Thyroid gland (tissue), 4 donors: Measurements from ENCODE around the gene CAPN10. TPM values are rescaled to one million over a fixed set of nuclear protein-coding genes. Genes with fewer than 3 reads are reported as not detected.

ENCODE experiments used
- DNase-seq, 2 donors: peaks; one replicate each; pipeline ENCODE4 v3.0.0-alpha.2; 2019
- H3K27ac ChIP-seq, 3 donors: fragments of 200-600 bp; sonication (generic); 1 replicate in 2 of 3; 2 replicates in 1 of 3; pipeline ENCODE4 v1.5.1; 2016 to 2019; ENCODE audit warnings: mild to moderate bottlenecking in 1 of 3, moderate library complexity in 1 of 3
- H3K27me3 ChIP-seq: fragments of 200-600 bp; sonication (generic); one replicate; pipeline ENCODE4 v1.5.1; 2019
- H3K36me3 ChIP-seq, 2 donors: fragments of 200-600 bp; sonication (generic); one replicate each; pipeline ENCODE4 v1.5.1; 2016 to 2019
- H3K4me1 ChIP-seq, 2 donors: fragments of 200-600 bp; sonication (generic); one replicate each; pipeline ENCODE4 v1.5.1; 2017 to 2019
- H3K4me3 ChIP-seq, 3 donors: fragments of 200-600 bp; sonication (generic); replicated peaks in 1 of 3; 1 replicate in 2 of 3; 2 replicates in 1 of 3; pipeline ENCODE4 v1.5.1; 2016; ENCODE audit warnings: mild to moderate bottlenecking in 1 of 3
- H3K9me3 ChIP-seq: fragments of 200-600 bp; sonication (generic); one replicate; pipeline ENCODE4 v1.5.1; 2017
- POLR2A ChIP-seq, 2 donors: fragments of 450-650 bp; IDR thresholded peaks; one replicate each; pipeline ENCODE4 v1.6.1; 2017; ENCODE audit warnings: antibody characterized with exemption in 2 of 2, mild to moderate bottlenecking in 2 of 2, moderate library complexity in 1 of 2
- WGBS, 2 donors: methylation state at CpG; one replicate each; pipeline ENCODE4 v1.1.5; 2017; 5-methylcytosine and 5-hydroxymethylcytosine counted together
- intact Hi-C: fragments of 100-400 bp; cut with DNase I; formaldehyde crosslinking; loops from one replicate; pipeline ENCODE4 v1.15.1; 2023
- total RNA-seq, 4 donors: library from RNA; depleted of rRNA; stranded (reverse); fragments of >200 nt; gene quantifications; one replicate each; pipeline ENCODE4 v1.2.3, GENCODE V29; 2016
- TF ChIP-seq, protein P1 (sequence below), 6 experiments: fragments of 200-600 bp in 3 of 6; fragments of 450-650 bp in 3 of 6; sonication (generic) in 3 of 6; IDR thresholded peaks; one replicate each; pipeline ENCODE4 v1.5.1; 2016 to 2019; ENCODE audit warnings: antibody characterized with exemption in 6 of 6, mild to moderate bottlenecking in 2 of 6, inconsistent platforms in 1 of 6, moderate library complexity in 1 of 6

Gene CAPN10
- total RNA-seq, 4 donors from 2014 or later = 19.3 to 25.3 (median 21.7) TPM

DNA sequence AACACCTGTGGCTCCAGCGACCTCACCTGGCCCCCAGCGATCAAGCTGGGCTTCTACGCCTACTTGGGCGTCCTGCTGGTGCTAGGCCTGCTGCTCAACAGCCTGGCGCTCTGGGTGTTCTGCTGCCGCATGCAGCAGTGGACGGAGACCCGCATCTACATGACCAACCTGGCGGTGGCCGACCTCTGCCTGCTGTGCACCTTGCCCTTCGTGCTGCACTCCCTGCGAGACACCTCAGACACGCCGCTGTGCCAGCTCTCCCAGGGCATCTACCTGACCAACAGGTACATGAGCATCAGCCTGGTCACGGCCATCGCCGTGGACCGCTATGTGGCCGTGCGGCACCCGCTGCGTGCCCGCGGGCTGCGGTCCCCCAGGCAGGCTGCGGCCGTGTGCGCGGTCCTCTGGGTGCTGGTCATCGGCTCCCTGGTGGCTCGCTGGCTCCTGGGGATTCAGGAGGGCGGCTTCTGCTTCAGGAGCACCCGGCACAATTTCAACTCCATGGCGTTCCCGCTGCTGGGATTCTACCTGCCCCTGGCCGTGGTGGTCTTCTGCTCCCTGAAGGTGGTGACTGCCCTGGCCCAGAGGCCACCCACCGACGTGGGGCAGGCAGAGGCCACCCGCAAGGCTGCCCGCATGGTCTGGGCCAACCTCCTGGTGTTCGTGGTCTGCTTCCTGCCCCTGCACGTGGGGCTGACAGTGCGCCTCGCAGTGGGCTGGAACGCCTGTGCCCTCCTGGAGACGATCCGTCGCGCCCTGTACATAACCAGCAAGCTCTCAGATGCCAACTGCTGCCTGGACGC is 43.6 kb downstream of the CAPN10 start:
- 95 to 99% methylated on average over 35 to 40 of the region's 50 CpGs for WGBS, 2 donors
- TF ChIP-seq, protein P1, sequence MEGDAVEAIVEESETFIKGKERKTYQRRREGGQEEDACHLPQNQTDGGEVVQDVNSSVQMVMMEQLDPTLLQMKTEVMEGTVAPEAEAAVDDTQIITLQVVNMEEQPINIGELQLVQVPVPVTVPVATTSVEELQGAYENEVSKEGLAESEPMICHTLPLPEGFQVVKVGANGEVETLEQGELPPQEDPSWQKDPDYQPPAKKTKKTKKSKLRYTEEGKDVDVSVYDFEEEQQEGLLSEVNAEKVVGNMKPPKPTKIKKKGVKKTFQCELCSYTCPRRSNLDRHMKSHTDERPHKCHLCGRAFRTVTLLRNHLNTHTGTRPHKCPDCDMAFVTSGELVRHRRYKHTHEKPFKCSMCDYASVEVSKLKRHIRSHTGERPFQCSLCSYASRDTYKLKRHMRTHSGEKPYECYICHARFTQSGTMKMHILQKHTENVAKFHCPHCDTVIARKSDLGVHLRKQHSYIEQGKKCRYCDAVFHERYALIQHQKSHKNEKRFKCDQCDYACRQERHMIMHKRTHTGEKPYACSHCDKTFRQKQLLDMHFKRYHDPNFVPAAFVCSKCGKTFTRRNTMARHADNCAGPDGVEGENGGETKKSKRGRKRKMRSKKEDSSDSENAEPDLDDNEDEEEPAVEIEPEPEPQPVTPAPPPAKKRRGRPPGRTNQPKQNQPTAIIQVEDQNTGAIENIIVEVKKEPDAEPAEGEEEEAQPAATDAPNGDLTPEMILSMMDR (IDR thresholded peaks at IDR 0.05) = no peak
- TF ChIP-seq POLR2A (IDR thresholded peaks at IDR 0.05) = no peak
- intact Hi-C loops = no loop called here
- Histone ChIP-seq H3K27ac (no peak overlapping the region), H3K27me3 (no peaks in the 10 kb centered on the region), H3K4me1 (no peaks in the 10 kb centered on the region), H3K4me3 (no peak overlapping the region), H3K9me3 (no peaks in the 10 kb centered on the region), H3K36me3 (no peaks in the 10 kb centered on the region)
- no peak for DNase-seq

- no peaks in the 10 kb centered on the region for H3K9me3 ChIP-seq
- H3K36me3 ChIP-seq = no peaks in the 10 kb centered on the region
- no peak overlapping the region for H3K27ac ChIP-seq
- H3K27me3 ChIP-seq = no peaks in the 10 kb centered on the region
- DNase-seq = no peak
- WGBS, 2 donors = 94 to 95% methylated on average over 13 to 18 of the region's 21 CpGs
- TF ChIP-seq, protein P1 (IDR thresholded peaks at IDR 0.05) = no peak
- no peak for TF ChIP-seq POLR2A (IDR thresholded peaks at IDR 0.05)
- no peaks in the 10 kb centered on the region for H3K4me1 ChIP-seq
- H3K4me3 ChIP-seq = no peak overlapping the region
- intact Hi-C loops = no loop called here
Measured at GRCh38 chr2:240630771-240631547, 44.4 kb downstream of the CAPN10 start.

DNA sequence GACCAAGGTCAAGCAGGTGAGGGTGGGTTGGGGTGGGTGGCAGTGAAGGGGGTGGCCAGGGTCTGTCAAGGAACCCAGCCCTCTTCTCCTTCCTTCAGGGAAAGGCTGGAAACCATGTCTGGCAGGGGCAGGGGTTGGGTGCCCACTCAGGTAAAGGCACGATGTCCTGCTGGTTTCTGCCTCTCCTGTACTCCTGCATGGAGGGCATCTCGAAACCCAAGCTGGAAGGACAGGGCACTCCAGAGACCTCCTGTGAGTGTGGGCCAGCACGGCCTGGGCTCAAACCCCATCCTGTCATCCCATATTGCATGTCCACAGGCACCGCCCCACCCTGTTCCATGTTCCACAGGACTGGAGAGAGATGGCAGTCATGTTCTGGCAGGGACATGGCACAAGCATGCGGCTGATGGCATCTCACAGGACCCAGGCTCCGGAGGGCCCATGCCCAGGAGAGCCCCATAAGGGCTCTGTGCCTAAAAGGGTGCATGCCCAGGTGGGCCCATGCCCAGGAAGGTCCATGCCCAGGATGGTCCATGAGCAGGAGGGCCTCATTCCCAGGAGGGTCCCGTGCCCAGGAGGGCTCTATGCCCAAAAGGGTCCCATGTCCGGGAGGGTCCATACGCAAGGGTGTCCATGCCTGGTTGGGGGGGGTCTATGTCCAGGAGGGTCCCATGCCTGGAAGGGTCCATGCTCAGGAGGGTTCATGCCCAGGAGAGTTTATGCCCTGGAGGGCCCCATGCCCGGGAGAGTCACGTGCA is 45.2 kb downstream of the CAPN10 start:
- Histone ChIP-seq H3K9me3 (no peaks in the 10 kb centered on the region), H3K4me3 (no peak overlapping the region), H3K36me3 (no peaks in the 10 kb centered on the region), H3K4me1 (no peaks in the 10 kb centered on the region), H3K27ac (no peak overlapping the region), H3K27me3 (no peaks in the 10 kb centered on the region)
- TF ChIP-seq, protein P1 (IDR thresholded peaks at IDR 0.05) = no peak
- no peak for TF ChIP-seq POLR2A (IDR thresholded peaks at IDR 0.05)
- DNase-seq = no peak
- intact Hi-C loops = no loop called here
- WGBS, 2 donors = 92 to 100% methylated on average over 3 to 6 of the region's 11 CpGs

DNA sequence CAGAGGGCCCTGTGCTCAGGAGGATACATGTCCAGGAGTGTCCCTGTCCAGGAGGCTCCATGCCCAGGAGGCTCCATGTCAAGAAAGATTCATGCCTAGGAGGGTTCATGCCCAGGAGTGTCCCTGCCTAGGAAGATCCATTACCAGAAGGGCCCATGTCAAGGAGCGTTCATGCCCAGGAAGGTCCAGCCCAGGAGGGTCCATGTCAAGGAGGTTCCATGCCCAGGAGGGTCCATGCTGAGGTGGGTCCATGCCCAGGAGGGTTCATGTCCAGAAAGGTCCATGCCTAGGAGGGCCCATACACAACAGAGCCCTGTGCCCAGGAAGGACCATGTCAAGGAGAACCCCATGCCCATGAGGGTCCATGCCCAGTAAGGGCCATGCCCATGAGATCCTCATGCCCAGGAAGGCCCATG is 45.8 kb downstream of the CAPN10 start:
- Histone ChIP-seq H3K9me3 (no peaks in the 10 kb centered on the region), H3K4me3 (no peak overlapping the region), H3K4me1 (no peaks in the 10 kb centered on the region), H3K36me3 (no peaks in the 10 kb centered on the region), H3K27me3 (no peaks in the 10 kb centered on the region), H3K27ac (no peak overlapping the region)
- intact Hi-C loops = no loop called here
- TF ChIP-seq POLR2A (IDR thresholded peaks at IDR 0.05) = no peak
- TF ChIP-seq, protein P1 (IDR thresholded peaks at IDR 0.05) = no peak
- WGBS, 2 donors = 100% methylated on average over 1 of the region's 1 CpG
- no peak for DNase-seq
